BLaER1 treated with 17β-estradiol and CSF1 and Interleukin-3, amounts not matched to agents 10 nM and 100 nM (cell line): ENCODE measurements around the gene SNN.

Experiments
- H3K27ac ChIP-seq, 11 experiments: shearing (Covaris generic); formaldehyde crosslinking; 2 replicates each; pipeline ENCODE4 v1.8.1; 2022
- H3K27me3 ChIP-seq, 11 experiments: shearing (Covaris generic); formaldehyde crosslinking; 2 replicates each; pipeline ENCODE4 v1.8.1; 2022
- H3K36me3 ChIP-seq, 11 experiments: shearing (Covaris generic); formaldehyde crosslinking; 2 replicates each; pipeline ENCODE4 v1.8.1; 2022
- H3K4me1 ChIP-seq, 10 experiments: shearing (Covaris generic); formaldehyde crosslinking; 2 replicates each; pipeline ENCODE4 v1.8.1; 2022
- H3K4me2 ChIP-seq, 11 experiments: shearing (Covaris generic); formaldehyde crosslinking; 2 replicates each; pipeline ENCODE4 v1.8.1; 2022
- H3K4me3 ChIP-seq, 10 experiments: shearing (Covaris generic); formaldehyde crosslinking; 2 replicates each; pipeline ENCODE4 v1.8.1; 2022
- H3K9ac ChIP-seq, 11 experiments: shearing (Covaris generic); formaldehyde crosslinking; 2 replicates each; pipeline ENCODE4 v1.8.1; 2022
- H3K9me3 ChIP-seq, 11 experiments: shearing (Covaris generic); formaldehyde crosslinking; replicated peaks in 1 of 11; 2 replicates each; pipeline ENCODE4 v1.8.1; 2022
- H4K20me1 ChIP-seq, 11 experiments: shearing (Covaris generic); formaldehyde crosslinking; 2 replicates each; pipeline ENCODE4 v1.8.1; 2022
- Cebpa-rat ChIP-seq, 11 experiments: shearing (Covaris generic); IDR thresholded peaks; 2 replicates each; pipeline ENCODE4 v1.8.1; 2022

The SNN gene

GRCh38 chr16:11721781-11722467 lies 53.7 kb downstream of the SNN start:
- H3K9me3 ChIP-seq = no peaks in the 10 kb centered on the region
- no peak for TF ChIP-seq Cebpa-rat (IDR thresholded peaks at IDR 0.05)
- H3K27me3 ChIP-seq = no peaks in the 10 kb centered on the region
- no peak overlapping the region for H3K9ac ChIP-seq
- H3K4me1 ChIP-seq = peaks cover 5 to 32% (median 20%) of the 10 kb centered on the region in 10 experiments; a peak in 18 of 20 replicates
- H3K4me2 ChIP-seq = peak overlapping the region in 1 of 11 experiments; percentile 16; a peak in 1 of 22 replicates
- H4K20me1 ChIP-seq = peaks cover 0 to 86% (median 21%) of the 10 kb centered on the region in 11 experiments; a peak in 12 of 22 replicates
- H3K27ac ChIP-seq = no peak overlapping the region; a peak in 1 of 22 replicates
- no peak overlapping the region for H3K4me3 ChIP-seq
- peaks cover 72 to 100% (median 84%) of the 10 kb centered on the region in 11 experiments for H3K36me3 ChIP-seq

DNA sequence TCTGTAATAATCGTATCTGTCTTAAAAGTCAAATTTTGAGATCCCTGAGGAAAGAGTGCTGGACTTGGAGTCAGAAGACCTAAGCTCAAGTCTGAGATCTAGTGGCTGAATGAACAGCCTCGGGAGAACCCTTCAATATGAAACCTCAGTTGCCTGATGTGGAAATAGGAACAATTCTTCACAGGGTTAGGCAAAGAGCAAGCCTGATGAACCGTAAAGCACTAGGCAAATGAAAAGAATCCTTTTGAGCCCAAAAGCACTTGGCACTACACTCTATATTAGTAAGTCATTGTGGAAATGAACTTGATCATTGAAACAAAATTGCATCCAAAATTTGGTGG lies 54.2 kb downstream of the SNN start:
- Histone ChIP-seq H3K9me3 (no peaks in the 10 kb centered on the region), H3K36me3 (peaks cover 72 to 97% (median 82%) of the 10 kb centered on the region in 11 experiments), H3K9ac (no peak overlapping the region), H3K4me3 (no peak overlapping the region), H3K27ac (no peak overlapping the region; a peak in 1 of 22 replicates), H3K4me2 (peak overlapping the region in 1 of 11 experiments; percentile 16; a peak in 1 of 22 replicates), H3K4me1 (peaks cover 5 to 31% (median 20%) of the 10 kb centered on the region in 10 experiments; a peak in 18 of 20 replicates), H3K27me3 (no peaks in the 10 kb centered on the region), H4K20me1 (peaks cover 0 to 84% (median 17%) of the 10 kb centered on the region in 11 experiments; a peak in 12 of 22 replicates)
- no peak for TF ChIP-seq Cebpa-rat (IDR thresholded peaks at IDR 0.05)

- Histone ChIP-seq H3K4me3 (no peak overlapping the region), H3K27ac (no peak overlapping the region), H3K9ac (no peak overlapping the region), H3K36me3 (peaks cover 85 to 96% (median 93%) of the 10 kb centered on the region in 11 experiments), H3K9me3 (no peaks in the 10 kb centered on the region), H3K4me2 (no peak overlapping the region), H4K20me1 (peaks cover 0 to 87% (median 11%) of the 10 kb centered on the region in 11 experiments; a peak in 11 of 22 replicates), H3K27me3 (no peaks in the 10 kb centered on the region), H3K4me1 (peaks cover 0 to 17% (median 11%) of the 10 kb centered on the region in 10 experiments; a peak in 13 of 20 replicates)
- no peak for TF ChIP-seq Cebpa-rat (IDR thresholded peaks at IDR 0.05)
Observed at GRCh38 chr16:11725457-11725856, 57.2 kb downstream of the SNN start.

- Histone ChIP-seq H3K9me3 (no peaks in the 10 kb centered on the region), H3K27me3 (no peaks in the 10 kb centered on the region), H4K20me1 (peaks cover 0 to 92% (median 11%) of the 10 kb centered on the region in 11 experiments; a peak in 11 of 22 replicates), H3K27ac (no peak overlapping the region), H3K9ac (no peak overlapping the region), H3K4me1 (peaks cover 0 to 17% (median 11%) of the 10 kb centered on the region in 10 experiments; a peak in 13 of 20 replicates), H3K4me2 (no peak overlapping the region), H3K4me3 (no peak overlapping the region), H3K36me3 (peaks cover 85 to 96% (median 93%) of the 10 kb centered on the region in 11 experiments)
- no peak for TF ChIP-seq Cebpa-rat (IDR thresholded peaks at IDR 0.05)
Observed at GRCh38 chr16:11726008-11726407, 57.8 kb downstream of the SNN start.

- H3K4me2 ChIP-seq = no peak overlapping the region
- no peak for TF ChIP-seq Cebpa-rat (IDR thresholded peaks at IDR 0.05)
- no peaks in the 10 kb centered on the region for H3K9me3 ChIP-seq
- no peak overlapping the region for H3K4me3 ChIP-seq
- H3K27ac ChIP-seq = no peak overlapping the region
- no peak overlapping the region for H3K9ac ChIP-seq
- H3K27me3 ChIP-seq = no peaks in the 10 kb centered on the region
- H4K20me1 ChIP-seq = peaks cover 0 to 97% (median 11%) of the 10 kb centered on the region in 11 experiments; a peak in 12 of 22 replicates
- H3K36me3 ChIP-seq = peaks cover 89 to 98% (median 95%) of the 10 kb centered on the region in 11 experiments
- peaks cover 0 to 15% (median 3%) of the 10 kb centered on the region in 10 experiments; a peak in 8 of 20 replicates for H3K4me1 ChIP-seq
Observed at GRCh38 chr16:11727796-11728543, 59.7 kb downstream of the SNN start.
